IMR-90 (cell line): ENCODE results near the gene SERPINA9. TPM values are rescaled to one million over a fixed set of nuclear protein-coding genes. Genes with fewer than 3 reads are reported as not detected.

Experiments
- ATAC-seq: fragments of 200-7000 bp; cut with Tn5 transposase; 2 replicates; pipeline ENCODE4 v1.9.1; 2020; ENCODE audit warnings: low read depth, mild to moderate bottlenecking, moderate library complexity
- BruUV-seq: library from RNA; stranded (reverse); fragments of 400-500 nt; replicated peaks from 2 replicates; lab custom pipeline; 2021; lab: Mats Ljungman, UMichigan
- CTCF ChIA-PET: fragments of 300-600 bp; formaldehyde crosslinking; extraction: SDS; loops from one replicate; lab custom pipeline; 2021; ENCODE audit warnings: antibody characterized with exemption; lab: Yijun Ruan, JAX
- POLR2A ChIA-PET: fragments of 300-600 bp; sonication (Branson Sonifier 250); formaldehyde crosslinking; loops from one replicate; lab custom pipeline; 2022; ENCODE audit warnings: antibody characterized with exemption; ENCODE audit not compliant: unreplicated experiment; lab: Charles Lee
- DNase-seq: peaks from one replicate; pipeline ENCODE4 v3.0.0; 2013
- H2AFZ ChIP-seq: replicated peaks from 2 replicates; pipeline ENCODE3; 2013; ENCODE audit warnings: low read length, mild to moderate bottlenecking; ENCODE audit not compliant: poor library complexity
- H2AK5ac ChIP-seq: 2 replicates; pipeline ENCODE4 v1.6.1; 2013; ENCODE audit warnings: low read depth, low read length, inconsistent platforms
- H2AK9ac ChIP-seq: replicated peaks from 2 replicates; pipeline ENCODE3; 2013; ENCODE audit warnings: mild to moderate bottlenecking, low read depth, low read length, moderate library complexity; ENCODE audit not compliant: poor library complexity
- H2BK120ac ChIP-seq: 2 replicates; pipeline ENCODE4 v1.6.1; 2013; ENCODE audit warnings: low read depth, low read length, inconsistent platforms
- H2BK15ac ChIP-seq: 3 replicates; pipeline ENCODE4 v1.6.1; 2013; ENCODE audit warnings: low read depth, low read length, inconsistent platforms
- H2BK20ac ChIP-seq: 2 replicates; pipeline ENCODE4 v1.6.1; 2013; ENCODE audit warnings: low read depth, mild to moderate bottlenecking, inconsistent platforms, low read length, moderate library complexity
- H2BK5ac ChIP-seq: 2 replicates; pipeline ENCODE4 v1.6.1; 2013; ENCODE audit warnings: mild to moderate bottlenecking, low read depth, low read length, inconsistent platforms; ENCODE audit not compliant: poor library complexity, severe bottlenecking
- H3K14ac ChIP-seq: replicated peaks from 2 replicates; pipeline ENCODE4 v1.6.1; 2013; ENCODE audit warnings: low read depth, low read length, inconsistent platforms
- H3K18ac ChIP-seq: 2 replicates; pipeline ENCODE4 v1.6.1; 2013; ENCODE audit warnings: low read depth, low read length, control low read depth
- H3K23ac ChIP-seq: 2 replicates; pipeline ENCODE4 v1.6.1; 2013; ENCODE audit warnings: low read depth, low read length, inconsistent platforms
- H3K27ac ChIP-seq: 2 replicates; pipeline ENCODE4 v1.5.1; 2013; ENCODE audit warnings: mild to moderate bottlenecking, control low read depth, low read length; ENCODE audit not compliant: insufficient read depth
- H3K27me3 ChIP-seq: 2 replicates; pipeline ENCODE4 v1.6.1; 2013; ENCODE audit warnings: low read length; ENCODE audit not compliant: control insufficient read depth, insufficient read depth
- H3K36me3 ChIP-seq: 2 replicates; pipeline ENCODE4 v1.6.1; 2013; ENCODE audit warnings: low read length, mixed read lengths; ENCODE audit not compliant: control insufficient read depth, insufficient read depth
- H3K4ac ChIP-seq: 2 replicates; pipeline ENCODE4 v1.6.1; 2013; ENCODE audit warnings: low read depth, low read length, inconsistent platforms
- H3K4me1 ChIP-seq: 2 replicates; pipeline ENCODE4 v1.6.1; 2013; ENCODE audit warnings: low read length, mixed read lengths; ENCODE audit not compliant: control insufficient read depth, insufficient read depth
- H3K4me2 ChIP-seq: 2 replicates; pipeline ENCODE4 v1.6.1; 2013; ENCODE audit warnings: low read depth, mild to moderate bottlenecking, control low read depth, low read length, moderate library complexity
- H3K4me3 ChIP-seq: 2 replicates; pipeline ENCODE4 v1.5.1; 2013; ENCODE audit warnings: low read depth, mild to moderate bottlenecking, control low read depth, low read length, moderate library complexity; ENCODE audit not compliant: insufficient read depth
- H3K56ac ChIP-seq: 2 replicates; pipeline ENCODE4 v1.6.1; 2013; ENCODE audit warnings: low read length, inconsistent platforms; ENCODE audit not compliant: insufficient read depth; ENCODE audit errors: extremely low read depth
- H3K79me1 ChIP-seq, 2 experiments: 2 replicates each; pipeline ENCODE4 v1.6.1; 2013; ENCODE audit warnings: low read length in 2 of 2, inconsistent platforms in 1 of 2, low read depth in 1 of 2
- H3K9ac ChIP-seq: 2 replicates; pipeline ENCODE4 v1.6.1; 2013; ENCODE audit warnings: low read depth, low read length, control low read depth
- H3K9me1 ChIP-seq: 2 replicates; pipeline ENCODE4 v1.6.1; 2013; ENCODE audit warnings: low read length, inconsistent platforms; ENCODE audit not compliant: insufficient read depth
- H3K9me3 ChIP-seq: 2 replicates; pipeline ENCODE4 v1.6.1; 2013; ENCODE audit warnings: low read length; ENCODE audit not compliant: control insufficient read depth, insufficient read depth
- H4K20me1 ChIP-seq: 2 replicates; pipeline ENCODE4 v1.6.1; 2013; ENCODE audit warnings: low read length, inconsistent platforms; ENCODE audit not compliant: insufficient read depth
- H4K5ac ChIP-seq: 2 replicates; pipeline ENCODE4 v1.6.1; 2013; ENCODE audit warnings: mild to moderate bottlenecking, low read depth, low read length, control low read depth
- H4K8ac ChIP-seq, 2 experiments: 2 replicates each; pipeline ENCODE4 v1.6.1; 2013; ENCODE audit warnings: low read depth in 2 of 2, low read length in 2 of 2, control low read depth in 1 of 2, inconsistent platforms in 1 of 2
- H4K91ac ChIP-seq: 2 replicates; pipeline ENCODE4 v1.6.1; 2013; ENCODE audit warnings: low read depth, low read length, inconsistent platforms; ENCODE audit not compliant: insufficient read depth
- BHLHE40 ChIP-seq: fragments of 150-350 bp; IDR thresholded peaks from 2 replicates; pipeline ENCODE4 v1.6.1; 2016; ENCODE audit warnings: mild to moderate bottlenecking, low read depth, low read length
- CHD1 ChIP-seq: IDR thresholded peaks from 2 replicates; pipeline ENCODE4 v1.6.1; 2012; ENCODE audit warnings: low read depth, low read length, improper control_type of control experiment
- FOS ChIP-seq: fragments of 150-350 bp; IDR thresholded peaks from 2 replicates; pipeline ENCODE4 v1.6.1; 2016; ENCODE audit warnings: low read depth, low read length
- RCOR1 ChIP-seq: IDR thresholded peaks from 2 replicates; pipeline ENCODE4 v1.6.1; 2012; ENCODE audit warnings: mild to moderate bottlenecking, low read length, improper control_type of control experiment; ENCODE audit not compliant: insufficient replicate concordance
- SMC3 ChIP-seq: fragments of 150-350 bp; IDR thresholded peaks from 2 replicates; pipeline ENCODE4 v1.6.1; 2016; ENCODE audit warnings: low read depth, mild to moderate bottlenecking, antibody characterized with exemption, low read length, moderate library complexity
- WGBS, 2 experiments: methylation state at CpG; one replicate each; pipeline versions ENCODE4 v1.1.5 to v1.1.7; 2013; ENCODE audit warnings: missing lambda C conversion rate in 2 of 2; ENCODE audit not compliant: insufficient read length in 1 of 2; ENCODE audit errors: extremely low coverage in 2 of 2; 5-methylcytosine and 5-hydroxymethylcytosine counted together
- dilution Hi-C: fragments of 300-500 bp; cut with HindIII; formaldehyde crosslinking; loops from one replicate; pipeline ENCODE4 v1.14.3; 2018; ENCODE audit warnings: low sequenced_read_pairs; ENCODE audit not compliant: unreplicated experiment
- in situ Hi-C: fragments of 300-500 bp; cut with MboI; formaldehyde crosslinking; loops from 3 replicates; pipeline ENCODE4 v1.14.3; 2019; ENCODE audit warnings: low sequenced_read_pairs, inconsistent platforms, mixed read lengths
- intact Hi-C: fragments of 100-400 bp; cut with micrococcal nuclease; formaldehyde crosslinking; loops from 2 replicates; pipeline ENCODE4 v1.10.0; 2022
- polyA plus RNA-seq, 3 experiments: library from polyadenylated mRNA; depleted of rRNA; stranded (reverse); fragments of >200 nt; gene quantifications; 2 replicates each; pipeline ENCODE4 v1.2.3, GENCODE V29; 2012; ENCODE audit warnings: low replicate concordance in 1 of 3
- total RNA-seq: library from RNA; depleted of rRNA; stranded (reverse); fragments of >200 nt; gene quantifications from 2 replicates; pipeline ENCODE4 v1.2.3, GENCODE V29; 2012
- TF ChIP-seq, protein P1 (sequence below): fragments of 150-350 bp; IDR thresholded peaks from 2 replicates; pipeline ENCODE4 v1.6.1; 2016; ENCODE audit warnings: low read depth, mild to moderate bottlenecking, low read length, moderate library complexity, borderline replicate concordance

Gene SERPINA9
- total and polyA plus RNA-seq, 2 of the 4 experiments (the other 2 are of a cell fraction), result 0.09 to 0.18 TPM

DNA sequence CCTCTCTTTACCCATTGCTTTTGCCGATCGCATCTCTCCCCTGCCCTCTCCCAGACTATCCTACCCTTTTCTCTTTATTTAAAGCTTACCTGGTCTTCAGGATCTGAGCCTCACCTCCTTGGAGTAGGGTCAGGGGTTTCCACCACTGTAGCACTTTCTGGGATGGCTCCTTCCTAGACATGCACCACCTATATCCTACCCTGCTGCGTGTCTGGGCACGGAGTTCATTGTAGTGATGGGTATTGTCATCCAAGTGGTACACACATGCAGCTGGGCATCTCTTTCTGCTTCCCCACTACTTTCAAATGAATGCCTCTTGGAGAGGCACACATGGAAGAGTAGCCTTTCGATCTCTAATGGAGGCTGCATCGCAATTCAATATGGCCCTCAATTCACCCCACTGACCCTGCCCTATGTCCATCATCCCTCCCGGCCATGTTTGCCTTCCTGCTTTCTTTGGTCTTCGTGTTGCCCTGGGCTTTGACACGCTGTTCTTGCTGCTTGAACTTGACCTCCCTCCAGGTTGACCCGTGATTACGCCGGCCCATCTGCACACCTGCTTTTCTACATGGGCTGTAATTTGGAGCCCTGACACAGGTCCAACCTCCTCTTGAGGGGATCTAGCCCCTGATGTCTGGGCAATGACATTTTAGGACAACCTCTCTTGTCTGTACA is 34.3 kb downstream of the SERPINA9 start:
- Histone ChIP-seq H2AK9ac (no peak overlapping the region), H3K4me1 (no peaks in the 10 kb centered on the region), H3K4me2 (no peak overlapping the region), H3K14ac (no peak overlapping the region), H2BK20ac (no peak overlapping the region), H3K36me3 (no peaks in the 10 kb centered on the region), H4K8ac (no peak overlapping the region), H4K20me1 (no peaks in the 10 kb centered on the region), H2BK120ac (no peak overlapping the region), H3K23ac (no peak overlapping the region), H4K5ac (no peak overlapping the region), H3K56ac (no peak overlapping the region), H2AFZ (no peak overlapping the region), H2BK15ac (no peak overlapping the region), H3K9me3 (peaks cover 4% of the 10 kb centered on the region; the same call in 1 of the 2 replicates), H4K91ac (no peak overlapping the region), H3K27me3 (no peaks in the 10 kb centered on the region), H3K9me1 (no peaks in the 10 kb centered on the region), H3K4ac (no peak overlapping the region), H3K9ac (no peak overlapping the region), H3K18ac (no peak overlapping the region), H3K79me1 (no peaks in the 10 kb centered on the region), H3K4me3 (no peak overlapping the region), H3K27ac (no peak overlapping the region), H2AK5ac (no peak overlapping the region), H2BK5ac (no peak overlapping the region)
- ChIA-PET CTCF (no interaction called here), POLR2A (no interaction called here)
- 68% methylated on average over 6 of the region's 12 CpGs; no CpG with 5 or more reads in 1 of the 2 experiments for WGBS, 2 experiments
- no peak for DNase-seq
- no TSS peak for BruUV-seq
- intact Hi-C loops, result no loop called here
- no peak for ATAC-seq
- dilution Hi-C loops, result no loop called here
- in situ Hi-C loops, result no loop called here
- TF ChIP-seq SMC3 (no peak), BHLHE40 (no peak), CHD1 (no peak), FOS (no peak), RCOR1 (no peak)
- TF ChIP-seq, protein P1, sequence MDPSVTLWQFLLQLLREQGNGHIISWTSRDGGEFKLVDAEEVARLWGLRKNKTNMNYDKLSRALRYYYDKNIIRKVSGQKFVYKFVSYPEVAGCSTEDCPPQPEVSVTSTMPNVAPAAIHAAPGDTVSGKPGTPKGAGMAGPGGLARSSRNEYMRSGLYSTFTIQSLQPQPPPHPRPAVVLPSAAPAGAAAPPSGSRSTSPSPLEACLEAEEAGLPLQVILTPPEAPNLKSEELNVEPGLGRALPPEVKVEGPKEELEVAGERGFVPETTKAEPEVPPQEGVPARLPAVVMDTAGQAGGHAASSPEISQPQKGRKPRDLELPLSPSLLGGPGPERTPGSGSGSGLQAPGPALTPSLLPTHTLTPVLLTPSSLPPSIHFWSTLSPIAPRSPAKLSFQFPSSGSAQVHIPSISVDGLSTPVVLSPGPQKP, result no peak
